ENCODE measurements around the gene TNFRSF17. TPM values are rescaled to one million over a fixed set of nuclear protein-coding genes. Genes with fewer than 3 reads are reported as not detected.

TNFRSF17 gene
- total and polyA plus RNA-seq, 10 of the 15 experiments (the other 5 are each of a cell fraction or from before 2014, with no cell fraction given) = 106 to 461 (median 179) TPM

DNA sequence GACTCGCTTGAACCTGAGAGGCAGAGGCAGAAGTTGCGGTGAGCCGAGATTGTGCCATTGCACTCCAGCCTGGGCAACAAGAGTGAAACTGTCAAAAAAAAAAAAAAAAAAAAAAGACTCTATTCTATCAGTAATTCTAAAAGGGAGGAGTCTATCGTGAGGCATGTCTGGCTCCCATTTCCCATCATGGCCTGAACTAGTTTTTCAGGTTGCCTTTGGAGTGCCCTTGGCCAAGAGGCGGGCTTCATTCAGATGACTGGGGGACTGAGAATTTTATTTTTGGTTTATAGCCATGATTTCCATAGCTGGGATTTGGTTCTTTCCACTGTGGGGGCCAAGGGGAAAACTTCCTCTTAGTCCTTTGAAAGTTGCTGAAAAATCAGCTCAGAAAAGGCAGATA lies 8.1 kb downstream of the TNFRSF17 start:
- H3K27ac ChIP-seq (ENCODE audit: control insufficient read depth, insufficient read depth) = no peak overlapping the region
- ChIA-PET SMC1A (ENCODE audit: uncharacterized antibody, unreplicated experiment) (interaction anchor here (0.9 to 2.6 kb wide), 6 partner anchors 9 to 95 kb away, joined by 3 to 10 read pairs (median 5); partner anchors contain the start of gene TNFRSF17), RAD21 (ENCODE audit: unreplicated experiment) (interaction anchor here (0.8 kb wide), 1 partner anchor 95 kb away, joined by 3 read pairs; no protein-coding TSS in a partner anchor), CTCF (interaction anchor here (0.7 to 2.4 kb wide), 4 partner anchors 15 to 1008 kb away, joined by 3 to 12 read pairs (median 4); no protein-coding TSS in a partner anchor), POLR2A (interaction anchor here (1.3 kb wide), 1 partner anchor 16 kb away, joined by 4 read pairs; no protein-coding TSS in a partner anchor)
- DNase-seq (ENCODE audit: low read depth, low spot score) (no peak), ATAC-seq (no peak), FAIRE-seq (no peak)
- intact Hi-C loops (cut with micrococcal nuclease; ENCODE audit: unreplicated experiment) = no loop called here
- H3K9me3 ChIP-seq (replicated peaks; ENCODE audit: control insufficient read depth, insufficient read depth, low read length) = no peaks in the 10 kb centered on the region
- peaks cover 34% of the 10 kb centered on the region for H3K79me2 ChIP-seq (ENCODE audit: control insufficient read depth, insufficient read depth, low read length)
- no peak overlapping the region for H3K9ac ChIP-seq (ENCODE audit: control insufficient read depth, insufficient read depth, low read length)
- WGBS (ENCODE audit: insufficient coverage, insufficient replicate concordance, low lambda C conversion rate, missing lambda C conversion rate) = 89% methylated on average over 5 of the region's 5 CpGs
- no peak overlapping the region for H3K4me3 ChIP-seq
- peaks cover 14% of the 10 kb centered on the region for H3K4me1 ChIP-seq (ENCODE audit: control insufficient read depth, insufficient read depth, low read length)
- H3K27me3 ChIP-seq (replicated peaks in 1 of 2; ENCODE audit: control insufficient read depth in 2 of 2, insufficient read depth in 2 of 2, low read length in 1 of 2) = no peaks in the 10 kb centered on the region
- in situ Hi-C loops (cut with MboI) = loop anchor here (10.0 kb wide), 1 partner anchor 1008 kb away; no protein-coding TSS in a partner anchor
- H2AFZ ChIP-seq (ENCODE audit: control insufficient read depth, low read depth, low read length) = no peak overlapping the region
- no peak for TF ChIP-seq RAD51 (IDR thresholded peaks at IDR 0.05)
- TF ChIP-seq MTA3 (IDR thresholded peaks at IDR 0.05; ENCODE audit: borderline replicate concordance, low read length) = no peak
- no peak for TF ChIP-seq LARP7 (IDR thresholded peaks at IDR 0.05)
- no peak for TF ChIP-seq NBN (IDR thresholded peaks at IDR 0.05)
- TF ChIP-seq ESRRA (IDR thresholded peaks at IDR 0.05; ENCODE audit: low read length) = no peak
- TF ChIP-seq CREM (IDR thresholded peaks at IDR 0.05; ENCODE audit: low read depth) = no peak
- TF ChIP-seq, protein P1, sequence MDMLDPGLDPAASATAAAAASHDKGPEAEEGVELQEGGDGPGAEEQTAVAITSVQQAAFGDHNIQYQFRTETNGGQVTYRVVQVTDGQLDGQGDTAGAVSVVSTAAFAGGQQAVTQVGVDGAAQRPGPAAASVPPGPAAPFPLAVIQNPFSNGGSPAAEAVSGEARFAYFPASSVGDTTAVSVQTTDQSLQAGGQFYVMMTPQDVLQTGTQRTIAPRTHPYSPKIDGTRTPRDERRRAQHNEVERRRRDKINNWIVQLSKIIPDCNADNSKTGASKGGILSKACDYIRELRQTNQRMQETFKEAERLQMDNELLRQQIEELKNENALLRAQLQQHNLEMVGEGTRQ (IDR thresholded peaks at IDR 0.05; ENCODE audit: borderline replicate concordance, low read depth, low read length) = no peak
- BruUV-seq (replicated peaks) = no TSS peak
- no peaks in the 10 kb centered on the region for H4K20me1 ChIP-seq (ENCODE audit: control insufficient read depth, insufficient read depth)
- no peak overlapping the region for H3K4me2 ChIP-seq (ENCODE audit: control insufficient read depth, insufficient read depth)
- peaks cover 0 to 27% of the 10 kb centered on the region in 2 experiments; a peak in 3 of 4 replicates for H3K36me3 ChIP-seq (ENCODE audit: control insufficient read depth in 2 of 2, insufficient read depth in 2 of 2, low read length in 1 of 2)
